Left lung (tissue), 10 donors: Measurements from ENCODE around the gene NLRC3. TPM values are rescaled to one million over a fixed set of nuclear protein-coding genes. Genes with fewer than 3 reads are reported as not detected.

Experiments
- ATAC-seq: fragments of 200-7000 bp; cut with Tn5 transposase; one replicate; pipeline ENCODE4 v1.9.1; 2020; ENCODE audit warnings: moderate library complexity
- DNase-seq, 4 donors: peaks; one replicate each; pipeline ENCODE4 v3.0.0-alpha.2; 2013 to 2020
- H3K27ac ChIP-seq, 2 donors: fragments of 200-600 bp; sonication (generic) in 1 of 2; one replicate each; pipeline versions ENCODE4 v1.5.0 to v1.8.0; 2020 to 2021
- H3K27me3 ChIP-seq, 2 donors: fragments of 200-600 bp; sonication (generic) in 1 of 2; one replicate each; pipeline versions ENCODE4 v1.5.0 to v1.8.0; 2020 to 2021
- H3K36me3 ChIP-seq, 2 donors: fragments of 200-600 bp; sonication (generic) in 1 of 2; one replicate each; pipeline versions ENCODE4 v1.5.0 to v1.8.0; 2020 to 2021
- H3K4me1 ChIP-seq, 2 donors: fragments of 200-600 bp; one replicate each; pipeline ENCODE4 v1.8.0; 2021
- H3K4me3 ChIP-seq, 2 donors: fragments of 200-600 bp; sonication (generic) in 1 of 2; one replicate each; pipeline versions ENCODE4 v1.5.0 to v1.8.0; 2020 to 2021; ENCODE audit warnings: mild to moderate bottlenecking in 1 of 2
- H3K9me3 ChIP-seq, 2 donors: fragments of 200-600 bp; sonication (generic) in 1 of 2; one replicate each; pipeline versions ENCODE4 v1.5.0 to v1.8.0; 2020 to 2021
- CTCF ChIP-seq, 2 donors: fragments of 200-600 bp; sonication (generic) in 1 of 2; IDR thresholded peaks; one replicate each; pipeline versions ENCODE4 v1.5.0 to v1.8.0; 2021; ENCODE audit warnings: antibody characterized with exemption in 2 of 2
- intact Hi-C, 2 donors: fragments of 100-400 bp; cut with DNase I; formaldehyde crosslinking; loops; one replicate each; pipeline versions ENCODE4 v1.11.2 to v1.14.2; 2022
- polyA plus RNA-seq, 6 donors: library from polyadenylated mRNA; unstranded; fragments of 120-200 nt; gene quantifications; one replicate each; pipeline ENCODE4 v1.2.1, GENCODE V29; 2013; ENCODE audit not compliant: insufficient read length in 6 of 6
- total RNA-seq, 2 donors: library from RNA; stranded (reverse); fragmentation: NEBNext Ultra II Directional; extraction: Animal tissue kit (Norgen Biotek cat#: 25700); gene quantifications; one replicate each; pipeline ENCODE4 v1.2.1, GENCODE V29; 2021
- donor health status: DM: no; HTN: yes; CAD: no.
- donor health status: DM: no; HTN: no; CAD: no.

Gene NLRC3
- total and polyA plus RNA-seq, 8 donors = 1.9 to 4.5 (median 3.4) TPM

DNA sequence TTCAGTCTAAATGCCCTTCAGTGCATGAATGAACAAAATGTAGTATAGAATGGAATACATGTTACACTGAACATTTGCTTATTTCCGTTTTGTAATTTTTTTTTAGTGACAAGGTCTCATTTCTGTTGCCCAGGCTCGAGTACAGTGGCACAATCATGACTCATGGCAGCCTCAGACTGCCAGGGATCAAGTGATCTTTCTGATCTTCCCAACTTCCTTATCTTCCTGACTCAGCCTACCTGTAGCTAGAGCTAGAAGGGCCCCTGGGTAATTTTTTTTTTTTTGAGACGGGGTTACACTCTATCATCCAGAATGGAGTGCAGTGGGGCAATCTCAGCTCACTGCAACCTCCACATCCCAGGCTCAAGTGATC lies 41.6 kb upstream of the NLRC3 start:
- peak; percentile 43 for ATAC-seq
- H3K9me3 ChIP-seq = no peaks in the 10 kb centered on the region
- H3K4me3 ChIP-seq = no peak overlapping the region
- H3K27ac ChIP-seq = no peak overlapping the region
- DNase-seq = no peak
- no peak for TF ChIP-seq CTCF (IDR thresholded peaks at IDR 0.05)
- peaks cover 0 to 21% of the 10 kb centered on the region in 2 donors for H3K4me1 ChIP-seq
- H3K27me3 ChIP-seq = no peaks in the 10 kb centered on the region
- no peaks in the 10 kb centered on the region for H3K36me3 ChIP-seq
- intact Hi-C loops = no loop called here

DNA sequence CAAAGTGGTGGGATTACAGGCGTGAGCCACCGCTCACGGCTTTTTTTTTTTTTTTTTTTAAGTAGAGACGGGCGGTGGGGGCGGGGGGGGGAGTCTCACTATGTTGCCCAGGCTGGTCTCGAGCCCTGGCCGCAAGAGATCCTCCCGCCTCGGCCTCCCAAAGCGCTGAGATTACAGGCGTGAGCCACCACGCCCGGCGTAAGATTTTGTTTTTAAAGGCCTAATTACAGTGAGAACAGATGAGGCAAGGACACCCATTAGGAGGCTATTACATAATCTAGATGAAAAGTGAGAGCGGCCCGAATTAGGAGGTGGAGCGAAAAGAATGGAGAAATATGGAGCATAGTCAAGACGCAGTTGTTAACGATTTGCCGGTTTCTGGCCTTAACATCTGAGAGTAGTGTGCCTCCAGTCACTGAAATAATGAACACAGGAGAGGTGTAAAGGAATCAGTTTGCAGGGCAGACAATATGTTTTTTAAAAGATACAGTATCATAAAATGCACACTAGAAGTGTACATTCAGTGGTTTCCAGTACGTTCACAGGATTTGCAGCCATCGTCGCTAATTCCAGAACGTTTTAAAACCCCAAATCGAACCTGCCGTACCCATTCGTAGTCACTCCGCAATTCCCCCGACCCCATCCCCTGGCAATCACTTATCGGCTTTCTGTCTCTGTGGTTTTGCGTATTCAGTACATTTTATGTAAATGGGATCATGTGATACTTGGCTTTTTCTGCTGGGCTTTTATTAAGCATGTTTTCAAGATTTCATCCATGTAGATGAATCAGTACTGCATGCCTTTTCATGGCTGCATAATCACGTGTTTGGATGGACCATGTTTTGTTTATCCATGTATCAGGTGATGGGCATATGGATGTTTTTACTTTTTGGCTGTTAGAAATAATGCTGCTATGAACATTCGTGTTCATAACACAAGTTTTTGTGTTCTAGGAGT lies 35.6 kb upstream of the NLRC3 start:
- H3K27ac ChIP-seq = peak overlapping the region in 1 of 2 donors; percentile 89
- DNase-seq (no peak), ATAC-seq (no peak)
- H3K9me3 ChIP-seq = no peaks in the 10 kb centered on the region
- no peak for TF ChIP-seq CTCF (IDR thresholded peaks at IDR 0.05)
- no peaks in the 10 kb centered on the region for H3K27me3 ChIP-seq
- intact Hi-C loops = no loop called here
- no peaks in the 10 kb centered on the region for H3K36me3 ChIP-seq
- H3K4me1 ChIP-seq = peaks cover 8 to 42% of the 10 kb centered on the region in 2 donors
- H3K4me3 ChIP-seq = peak overlapping the region; percentile 97 to 98

DNA sequence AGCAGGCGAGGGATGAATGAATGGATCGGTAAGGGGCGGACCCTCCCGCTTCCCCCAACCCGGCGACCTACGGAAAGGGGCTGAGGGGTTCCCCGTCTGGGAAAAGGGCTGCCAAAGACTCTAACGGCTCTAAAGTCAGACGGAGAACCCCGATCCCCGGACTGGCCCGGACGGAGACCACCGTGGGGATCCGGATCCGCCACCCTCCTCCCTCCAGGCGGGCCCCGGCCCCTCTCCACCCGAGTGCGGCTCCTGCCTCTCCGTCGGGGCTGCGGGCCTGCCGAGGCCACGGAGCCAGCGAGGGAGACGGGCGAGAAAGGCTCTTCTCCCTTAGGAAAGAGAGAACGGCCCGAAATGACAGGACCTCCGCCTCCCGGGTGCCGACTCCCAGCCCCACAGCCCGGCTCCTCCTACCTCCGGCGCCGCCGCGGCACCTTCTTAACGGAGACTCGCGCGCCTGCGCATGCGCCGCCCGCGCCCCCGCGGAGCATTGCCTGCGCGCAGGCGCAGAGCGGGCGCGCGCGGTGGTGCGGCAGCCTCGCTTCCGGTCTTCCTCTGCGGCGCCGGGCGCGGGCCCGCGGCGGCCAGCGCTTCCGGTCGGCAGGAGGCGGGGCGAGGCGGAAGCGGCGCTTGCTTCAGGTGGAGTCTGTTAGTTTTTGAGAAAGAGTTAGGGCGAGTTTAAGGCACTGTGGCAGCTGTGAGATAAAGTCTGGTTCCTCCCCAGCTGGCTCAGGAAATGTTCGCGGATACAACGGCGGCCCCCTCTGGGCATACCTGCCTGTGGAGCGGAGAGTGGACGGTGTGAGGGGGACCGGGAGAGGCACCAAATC lies 34.2 kb upstream of the NLRC3 start, which contains the start of gene SLX4:
Gene SLX4 (minus strand): TSS at position 461 of the 830 bp plus-strand sequence. CDS start 2,642 bp downstream, outside the sequence.
- Histone ChIP-seq H3K9me3 (no peaks in the 10 kb centered on the region), H3K27me3 (no peaks in the 10 kb centered on the region), H3K36me3 (peaks cover 0 to 1% of the 10 kb centered on the region in 2 donors), H3K27ac (peak within 1 kb of the TSS; percentile 80 to 89), H3K4me1 (peaks cover 8 to 42% of the 10 kb centered on the region in 2 donors), H3K4me3 (peak within 1 kb of the TSS; percentile 97 to 98)
- no peak for TF ChIP-seq CTCF (IDR thresholded peaks at IDR 0.05)
- peak; percentile 90 to 97 (median 95) for DNase-seq
- peak; percentile 96 for ATAC-seq
- intact Hi-C loops = no loop called here

GRCh38 chr16:3610698-3611145 lies 33.5 kb upstream of the NLRC3 start:
- peak; percentile 35 for ATAC-seq
- TF ChIP-seq CTCF (IDR thresholded peaks at IDR 0.05) = no peak
- Histone ChIP-seq H3K27me3 (no peaks in the 10 kb centered on the region), H3K4me1 (peaks cover 8 to 42% of the 10 kb centered on the region in 2 donors), H3K36me3 (peaks cover 0 to 8% of the 10 kb centered on the region in 2 donors), H3K9me3 (no peaks in the 10 kb centered on the region), H3K4me3 (peak overlapping the region; percentile 97 to 98), H3K27ac (peak overlapping the region in 1 of 2 donors; percentile 89)
- DNase-seq = peak in 1 of 4 donors; percentile 4
- intact Hi-C loops = no loop called here
